Naive thymus-derived CD8-positive, alpha-beta T cell (primary cell): ENCODE data around the gene CDKN2D. TPM values are rescaled to one million over a fixed set of nuclear protein-coding genes. Genes with fewer than 3 reads are reported as not detected.
A peak's percentile ranks its signal among the peaks of the same experiment; 100 is the strongest.

Experiments
- ATAC-seq, 2 donors: fragments of 150-1000 bp; cut with Tn5 transposase in 1 of 2; sonication (Bioruptor Pico), chemical (Tn5 transposase) in 1 of 2; 1 replicate in 1 of 2; 2 replicates in 1 of 2; pipeline ENCODE4 v1.10.0; 2021; ENCODE audit warnings: mild to moderate bottlenecking in 2 of 2, moderate library complexity in 2 of 2
- POLR2A ChIA-PET: fragments of 350-600 bp; sonication (Branson Sonifier 250); formaldehyde crosslinking; loops from one replicate; lab custom pipeline; 2021; ENCODE audit warnings: antibody characterized with exemption; lab: Charles Lee
- DNase-seq, 10 donors: peaks; one replicate each; pipeline versions ENCODE4 v3.0.0 to v3.0.0-alpha.2; 2020 to 2022
- H3K27ac Mint-ChIP-seq, 10 donors: one replicate each; pipeline ENCODE4 v1.8.0; 2020 to 2022; ENCODE audit warnings: mild to moderate bottlenecking in 10 of 10, mixed read lengths in 10 of 10, moderate library complexity in 4 of 10, inconsistent platforms in 1 of 10
- H3K27me3 Mint-ChIP-seq, 5 donors: one replicate each; pipeline ENCODE4 v1.8.0; 2021 to 2022; ENCODE audit warnings: mixed read lengths in 5 of 5
- H3K36me3 Mint-ChIP-seq, 3 donors: one replicate each; pipeline ENCODE4 v1.8.0; 2020 to 2022; ENCODE audit warnings: mixed read lengths in 3 of 3, mild to moderate bottlenecking in 2 of 3, inconsistent platforms in 1 of 3
- H3K4me1 Mint-ChIP-seq, 4 donors: one replicate each; pipeline ENCODE4 v1.8.0; 2021 to 2022; ENCODE audit warnings: mixed read lengths in 4 of 4
- H3K4me3 Mint-ChIP-seq, 10 donors: one replicate each; pipeline ENCODE4 v1.8.0; 2020 to 2022; ENCODE audit warnings: mild to moderate bottlenecking in 10 of 10, mixed read lengths in 10 of 10, moderate library complexity in 6 of 10, inconsistent platforms in 1 of 10
- H3K9me3 Mint-ChIP-seq, 9 donors: one replicate each; pipeline ENCODE4 v1.8.0; 2020 to 2022; ENCODE audit warnings: mixed read lengths in 9 of 9, mild to moderate bottlenecking in 3 of 9, inconsistent platforms in 1 of 9, moderate library complexity in 1 of 9
- polyA plus RNA-seq, 3 donors: library from polyadenylated mRNA; unstranded; fragments of 300-500 nt; fragmentation: Illumina TruSeq; gene quantifications; one replicate each; pipeline ENCODE4 v1.2.3, GENCODE V29; 2021
- total RNA-seq, 8 experiments: library from RNA in 2 of 8; stranded (reverse) in 2 of 8; gene quantifications; one replicate each; pipeline ENCODE4 v1.2.3 and lab custom pipeline; 2021 to 2026

Gene CDKN2D
- total and polyA plus RNA-seq, 5 experiments from 2014 or later, result 27.2 to 145 (median 81.6) TPM

DNA sequence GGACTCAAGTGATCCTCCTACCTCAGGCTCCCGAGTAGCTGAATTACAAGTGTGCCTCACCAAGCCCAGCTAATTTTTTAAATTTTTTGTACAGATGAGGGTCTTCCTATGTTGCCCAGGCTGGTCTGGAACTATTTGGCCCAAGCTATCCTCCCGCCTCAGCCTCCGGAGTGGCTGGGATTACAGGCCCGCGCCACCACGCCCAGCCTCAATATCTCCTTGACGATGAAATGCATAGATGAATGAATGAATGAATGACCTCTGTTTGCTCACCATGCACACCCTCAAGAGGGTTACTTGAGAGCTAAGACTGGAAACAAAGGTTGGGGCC, 33.2 kb upstream of the CDKN2D start:
- Mint-ChIP-seq H3K27me3 (no peaks in the 10 kb centered on the region), H3K4me1 (peaks cover 15 to 35% (median 28%) of the 10 kb centered on the region in 4 donors), H3K4me3 (peak overlapping the region; percentile 51 to 97 (median 81)), H3K27ac (peak overlapping the region in 9 of 10 donors; percentile 35 to 96 (median 88)), H3K36me3 (peaks cover 0 to 5% (median 0%) of the 10 kb centered on the region in 3 donors), H3K9me3 (no peaks in the 10 kb centered on the region)
- POLR2A ChIA-PET, result interaction anchor here (0.5 to 5.0 kb wide), 14 partner anchors 9 to 160 kb away, joined by 3 to 106 read pairs (median 12); partner anchors contain the start of genes ATG4D, ILF3, KRI1 and SLC44A2
- no peak for ATAC-seq
- DNase-seq, result no peak

DNA sequence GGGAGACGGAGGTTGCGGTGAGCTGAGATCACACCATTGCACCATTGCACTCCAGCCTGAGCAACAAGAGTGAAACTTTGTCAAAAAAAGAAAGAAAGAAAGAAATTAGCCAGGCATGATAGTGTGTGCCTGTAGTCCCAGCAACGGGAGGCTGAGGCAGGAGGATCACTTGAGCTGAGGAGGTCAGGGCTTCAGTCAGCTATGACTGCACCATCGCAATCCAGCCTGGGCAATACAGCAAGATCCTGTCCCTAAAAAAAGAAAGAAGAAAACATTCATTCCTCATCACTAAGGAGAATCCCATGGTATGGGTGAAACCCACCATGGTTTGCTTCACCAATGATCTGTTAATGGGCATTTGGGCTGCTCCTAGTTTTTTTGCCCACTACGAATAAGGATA, 31.4 kb upstream of the CDKN2D start:
- Mint-ChIP-seq H3K9me3 (no peaks in the 10 kb centered on the region), H3K27me3 (no peaks in the 10 kb centered on the region), H3K4me1 (peaks cover 25 to 39% (median 38%) of the 10 kb centered on the region in 4 donors), H3K36me3 (peaks cover 0 to 4% (median 0%) of the 10 kb centered on the region in 3 donors), H3K27ac (peak overlapping the region in 6 of 10 donors; percentile 31 to 82 (median 66)), H3K4me3 (peak overlapping the region in 3 of 10 donors; percentile 15 to 60 (median 54))
- no peak for ATAC-seq
- DNase-seq, result no peak
- POLR2A ChIA-PET, result no interaction called here

DNA sequence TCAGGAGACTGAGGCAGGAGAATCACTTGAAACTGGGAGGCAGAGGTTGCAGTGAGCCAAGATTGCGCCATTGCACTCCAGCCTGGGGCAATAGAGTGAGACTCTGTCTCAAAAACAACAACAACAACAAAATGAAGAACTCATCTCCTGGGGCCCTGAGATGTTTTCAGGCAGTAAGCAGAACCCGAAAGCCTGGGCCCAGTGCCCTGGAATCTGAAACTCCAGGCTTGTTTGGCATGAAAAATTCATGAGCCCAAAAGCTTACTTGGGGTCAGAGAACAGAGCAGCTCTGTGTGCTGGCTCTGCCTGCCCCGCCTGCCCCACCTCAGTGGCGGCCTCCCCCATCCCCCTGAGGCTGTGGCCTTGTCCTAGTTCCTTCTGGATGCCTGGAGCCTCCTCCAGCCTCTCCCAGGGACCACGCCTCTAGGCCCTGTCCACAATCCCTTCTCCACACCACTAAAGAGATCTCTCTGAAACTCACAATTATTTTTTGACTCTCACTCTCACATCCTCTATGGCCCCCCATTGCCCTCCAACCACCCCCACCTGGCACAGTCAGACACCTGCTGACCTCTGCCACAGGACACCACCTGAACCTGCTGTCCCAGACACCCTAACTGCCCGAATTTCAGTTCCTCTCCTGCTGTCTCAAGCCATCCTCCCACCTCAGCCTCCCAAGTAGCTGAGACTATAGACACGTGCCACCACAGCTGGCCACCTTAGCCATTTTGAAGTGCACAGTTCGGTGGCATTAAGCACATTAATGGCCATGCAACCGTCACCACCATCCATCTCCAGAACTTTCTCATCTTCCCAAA, 25.2 kb upstream of the CDKN2D start:
- Mint-ChIP-seq H3K4me3 (peak overlapping the region in 1 of 10 donors; percentile 60), H3K36me3 (no peaks in the 10 kb centered on the region), H3K9me3 (no peaks in the 10 kb centered on the region), H3K27ac (peak overlapping the region in 5 of 10 donors; percentile 26 to 66 (median 47)), H3K27me3 (no peaks in the 10 kb centered on the region), H3K4me1 (peaks cover 16 to 24% (median 19%) of the 10 kb centered on the region in 4 donors)
- POLR2A ChIA-PET, result interaction anchor here (0.6 to 4.5 kb wide), 3 partner anchors 9 to 50 kb away, joined by 3 to 26 read pairs (median 6); no protein-coding TSS in a partner anchor
- no peak for ATAC-seq
- DNase-seq, result no peak

DNA sequence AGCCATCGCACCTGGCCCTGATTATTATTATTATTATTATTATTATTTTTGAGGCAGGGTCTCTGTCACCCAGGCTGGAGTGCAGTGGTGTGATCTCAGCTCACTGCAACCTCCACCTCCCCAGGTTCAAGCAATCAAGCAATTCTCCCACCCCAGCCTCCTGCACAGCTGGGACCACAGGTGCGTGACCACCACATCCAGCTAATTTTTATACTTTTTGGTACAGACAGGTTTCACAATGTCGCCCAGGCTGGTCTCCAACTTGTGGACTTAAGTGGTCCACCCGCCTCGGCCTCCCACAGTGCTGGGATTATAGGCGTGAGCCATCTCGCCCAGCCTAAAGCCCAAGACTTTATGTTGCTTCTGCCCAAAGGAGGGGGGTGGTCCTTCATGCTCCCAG, 24.4 kb upstream of the CDKN2D start:
- H3K4me1 Mint-ChIP-seq, result peaks cover 16 to 24% (median 19%) of the 10 kb centered on the region in 4 donors
- H3K9me3 Mint-ChIP-seq, result no peaks in the 10 kb centered on the region
- no peak overlapping the region for H3K27ac Mint-ChIP-seq
- ATAC-seq (no peak), DNase-seq (no peak)
- H3K36me3 Mint-ChIP-seq, result no peaks in the 10 kb centered on the region
- peaks cover 0 to 2% (median 0%) of the 10 kb centered on the region in 5 donors for H3K27me3 Mint-ChIP-seq
- H3K4me3 Mint-ChIP-seq, result no peak overlapping the region
- POLR2A ChIA-PET, result interaction anchor here (0.8 to 4.5 kb wide), 4 partner anchors 10 to 23 kb away, joined by 3 to 26 read pairs (median 3); no protein-coding TSS in a partner anchor

DNA sequence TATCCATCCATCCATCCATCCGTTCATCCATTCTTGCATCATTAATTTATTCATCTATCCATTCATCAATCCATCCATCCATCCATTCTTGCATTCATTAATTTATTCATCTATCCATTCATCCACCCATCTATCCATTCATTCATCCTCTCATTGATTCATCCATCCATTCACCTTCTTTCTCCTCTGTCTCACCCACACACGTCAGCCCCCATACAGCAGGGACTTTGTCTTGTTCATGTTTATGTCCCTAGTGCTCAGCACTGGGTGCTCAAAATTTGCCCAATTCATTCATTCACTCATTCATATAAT, 19.0 kb upstream of the CDKN2D start:
- DNase-seq (no peak), ATAC-seq (no peak)
- POLR2A ChIA-PET, result no interaction called here
- Mint-ChIP-seq H3K4me1 (peaks cover 6 to 15% (median 12%) of the 10 kb centered on the region in 4 donors), H3K36me3 (no peaks in the 10 kb centered on the region), H3K4me3 (no peak overlapping the region), H3K27ac (peak overlapping the region in 1 of 10 donors; percentile 31), H3K9me3 (no peaks in the 10 kb centered on the region), H3K27me3 (peaks cover 6 to 11% (median 7%) of the 10 kb centered on the region in 5 donors)

DNA sequence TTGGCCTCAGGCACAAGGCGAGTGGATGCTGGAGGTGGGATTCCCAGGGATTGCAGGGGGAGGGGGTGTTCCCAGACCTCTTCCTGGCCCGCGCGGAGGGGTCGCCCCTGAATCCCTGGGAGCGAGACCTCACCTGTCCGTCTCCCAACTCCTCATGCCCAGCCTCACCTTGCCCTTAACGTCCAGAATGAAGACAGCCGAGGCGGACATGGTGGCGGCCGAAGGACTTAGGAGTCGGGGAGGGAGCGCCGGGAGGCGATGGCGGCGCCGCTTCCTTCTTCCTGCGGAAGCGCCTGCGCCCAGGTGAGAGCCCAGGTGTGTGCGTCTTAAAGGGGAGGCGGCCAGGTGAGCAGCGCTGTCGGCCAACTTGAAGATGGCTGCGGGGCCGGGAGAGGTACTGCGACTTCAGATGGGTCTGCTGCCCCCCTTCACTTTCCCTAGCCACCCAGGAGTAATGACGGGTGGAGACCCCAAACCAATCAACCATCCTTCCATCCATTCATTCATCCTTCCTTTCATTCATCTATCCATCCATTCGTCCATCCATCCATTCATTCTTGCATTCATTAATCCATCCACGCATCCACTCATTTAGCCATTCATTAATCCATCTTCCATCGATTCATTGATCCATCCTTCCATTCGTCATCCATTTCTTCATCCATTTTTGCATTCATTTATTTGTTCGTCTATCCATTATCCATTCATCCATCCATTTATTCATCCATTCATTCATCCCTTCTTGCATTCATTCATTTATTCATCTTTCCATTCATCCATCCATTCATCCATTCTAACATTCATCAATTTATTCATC, 18.5 kb upstream of the CDKN2D start, which contains the start of gene AP1M2:
AP1M2 (minus strand) TSS at position 291 of the 817 bp plus-strand sequence; CDS start at position 210, 81 bp downstream.
- POLR2A ChIA-PET, result no interaction called here
- Mint-ChIP-seq H3K9me3 (no peaks in the 10 kb centered on the region), H3K4me3 (peak within 1 kb of the TSS in 1 of 10 donors; percentile 37), H3K27me3 (peaks cover 6 to 11% (median 7%) of the 10 kb centered on the region in 5 donors), H3K4me1 (peaks cover 6 to 15% (median 12%) of the 10 kb centered on the region in 4 donors), H3K27ac (peak within 1 kb of the TSS in 3 of 10 donors; percentile 16 to 66 (median 31)), H3K36me3 (no peaks in the 10 kb centered on the region)
- DNase-seq (no peak), ATAC-seq (no peak)

DNA sequence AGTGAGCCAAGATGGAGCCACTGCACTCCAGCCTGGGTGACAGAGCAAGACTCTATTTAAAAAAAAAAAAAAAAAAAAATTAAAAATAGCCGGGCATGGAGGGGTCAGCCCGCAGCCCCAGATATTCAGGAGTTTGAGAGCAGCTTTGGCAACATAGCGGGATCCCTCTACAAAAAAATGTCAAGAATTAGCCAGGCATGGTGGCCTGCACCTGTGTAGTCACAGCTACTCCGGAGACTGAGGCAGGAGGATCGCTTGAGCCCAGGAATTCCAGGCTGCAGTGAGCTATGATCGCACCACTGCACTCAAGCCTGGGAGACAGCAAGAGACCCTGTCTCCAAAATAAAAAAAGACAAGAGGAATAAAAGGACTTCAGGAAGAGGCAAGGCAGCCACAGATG, 17.6 kb upstream of the CDKN2D start:
- H3K27ac Mint-ChIP-seq, result peak overlapping the region in 1 of 10 donors; percentile 66
- POLR2A ChIA-PET, result interaction anchor here (0.7 kb wide), 1 partner anchor 60 kb away, joined by 5 read pairs; no protein-coding TSS in a partner anchor
- H3K4me1 Mint-ChIP-seq, result peaks cover 6 to 18% (median 12%) of the 10 kb centered on the region in 4 donors
- H3K27me3 Mint-ChIP-seq, result peaks cover 6 to 11% (median 7%) of the 10 kb centered on the region in 5 donors
- DNase-seq (no peak), ATAC-seq (no peak)
- no peaks in the 10 kb centered on the region for H3K36me3 Mint-ChIP-seq
- H3K9me3 Mint-ChIP-seq, result no peaks in the 10 kb centered on the region
- H3K4me3 Mint-ChIP-seq, result no peak overlapping the region

DNA sequence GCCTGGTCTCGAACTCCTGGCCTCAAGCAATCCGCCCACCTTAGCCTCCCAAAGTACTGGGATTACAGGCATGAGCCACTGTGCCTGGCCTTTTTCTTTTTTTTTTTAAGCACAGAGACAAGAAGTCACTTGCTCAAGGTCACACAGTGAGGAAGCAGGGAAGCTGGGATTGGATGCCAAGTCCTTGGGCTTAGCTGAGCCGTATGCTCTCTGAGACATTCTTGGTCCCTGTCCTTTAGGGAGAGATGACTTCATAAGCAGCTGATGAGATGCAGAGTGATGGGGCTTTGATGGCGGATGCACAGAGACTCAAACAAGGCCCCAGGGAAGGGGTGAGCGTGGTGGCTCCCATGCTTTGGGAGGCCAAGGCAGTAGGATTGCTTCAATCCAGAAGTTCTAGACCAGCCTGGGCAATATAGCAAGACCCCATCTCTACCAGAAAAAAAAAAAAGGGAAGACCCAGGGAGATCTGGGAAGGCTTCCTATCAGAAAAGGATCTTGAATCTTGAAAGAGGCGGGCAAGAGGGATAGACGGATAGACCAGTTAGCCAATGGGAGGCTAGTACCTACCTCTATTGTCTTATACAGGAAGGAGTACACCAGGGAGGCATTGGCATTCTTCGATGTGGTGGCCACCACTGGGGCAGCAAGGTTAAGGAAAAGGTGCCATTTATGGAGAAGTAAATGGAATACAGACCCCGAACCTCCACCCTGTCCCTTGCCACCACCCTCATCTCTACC, 14.4 kb upstream of the CDKN2D start:
- POLR2A ChIA-PET, result interaction anchor here (2.7 to 4.7 kb wide), 2 partner anchors 21 to 62 kb away, joined by 36 to 64 read pairs; no protein-coding TSS in a partner anchor
- DNase-seq (no peak), ATAC-seq (no peak)
- H3K4me3 Mint-ChIP-seq, result no peak overlapping the region
- no peaks in the 10 kb centered on the region for H3K9me3 Mint-ChIP-seq
- H3K4me1 Mint-ChIP-seq, result peaks cover 14 to 24% (median 16%) of the 10 kb centered on the region in 4 donors
- peaks cover 6 to 10% (median 7%) of the 10 kb centered on the region in 5 donors for H3K27me3 Mint-ChIP-seq
- no peak overlapping the region for H3K27ac Mint-ChIP-seq
- no peaks in the 10 kb centered on the region for H3K36me3 Mint-ChIP-seq

DNA sequence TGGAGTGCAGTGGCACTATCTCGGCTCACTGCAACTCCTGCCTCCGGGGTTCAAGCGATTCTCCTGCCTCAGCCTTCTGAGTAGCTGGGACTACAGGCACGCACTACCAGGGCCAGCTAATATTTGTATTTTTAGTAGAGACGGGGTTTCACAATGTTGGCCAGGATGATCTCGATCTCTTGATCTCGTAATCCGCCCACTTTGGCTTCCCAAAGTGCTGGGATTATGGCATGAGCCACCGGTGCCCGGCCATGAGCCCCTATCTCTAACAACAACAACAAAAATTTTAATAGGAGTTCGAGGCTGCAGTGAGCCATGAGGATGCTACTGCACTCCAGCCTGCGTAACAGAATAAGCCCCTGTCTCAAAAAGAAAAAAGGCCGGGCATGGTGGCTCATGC, 13.3 kb upstream of the CDKN2D start:
- Mint-ChIP-seq H3K27ac (no peak overlapping the region), H3K9me3 (no peaks in the 10 kb centered on the region), H3K4me1 (peaks cover 7 to 17% (median 14%) of the 10 kb centered on the region in 4 donors), H3K27me3 (peaks cover 0 to 2% (median 0%) of the 10 kb centered on the region in 5 donors), H3K4me3 (no peak overlapping the region), H3K36me3 (no peaks in the 10 kb centered on the region)
- POLR2A ChIA-PET, result interaction anchor here (0.7 to 4.7 kb wide), 12 partner anchors 11 to 118 kb away, joined by 3 to 64 read pairs (median 6); no protein-coding TSS in a partner anchor
- no peak for ATAC-seq
- no peak for DNase-seq

DNA sequence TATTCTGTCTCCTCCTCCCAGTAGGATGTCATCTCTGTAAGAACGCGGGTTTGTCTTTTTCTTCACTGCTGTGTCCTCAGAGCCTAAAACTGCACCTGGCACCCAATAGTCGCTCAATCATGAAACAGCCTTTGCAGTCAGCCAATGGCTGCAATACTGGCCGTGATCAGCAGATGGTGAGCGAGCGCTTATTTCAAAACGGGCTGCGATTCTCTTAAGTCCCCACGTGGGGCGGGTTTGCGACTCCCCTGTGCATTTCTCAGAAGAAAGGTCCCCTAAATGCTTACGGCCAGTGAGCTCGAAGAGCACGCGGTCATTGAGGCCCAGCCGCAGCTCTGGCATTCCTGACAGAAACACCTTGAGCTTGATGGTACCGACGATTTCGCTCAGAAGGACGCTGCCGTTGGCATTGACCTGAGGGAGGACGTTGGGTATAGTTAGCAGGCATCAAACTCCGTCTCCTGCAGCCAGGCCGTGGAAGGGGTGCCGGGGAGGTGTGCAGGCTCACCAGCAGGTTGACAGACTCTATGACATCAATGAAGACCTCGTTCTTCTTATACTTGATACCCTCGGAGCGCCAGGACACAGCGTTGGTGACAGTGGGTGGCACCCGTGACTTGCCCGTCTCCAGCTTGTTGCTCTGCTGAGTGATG, 12.3 kb upstream of the CDKN2D start:
- Mint-ChIP-seq H3K27me3 (peaks cover 0 to 2% (median 0%) of the 10 kb centered on the region in 5 donors), H3K36me3 (no peaks in the 10 kb centered on the region), H3K4me1 (peaks cover 7 to 15% (median 14%) of the 10 kb centered on the region in 4 donors), H3K9me3 (no peaks in the 10 kb centered on the region), H3K27ac (peak overlapping the region in 4 of 10 donors; percentile 3 to 87 (median 62)), H3K4me3 (peak overlapping the region in 2 of 10 donors; percentile 3 to 22)
- POLR2A ChIA-PET, result interaction anchor here (0.6 to 4.7 kb wide), 19 partner anchors 8 to 121 kb away, joined by 3 to 64 read pairs (median 4); partner anchors contain the start of gene QTRT1
- ATAC-seq (peak; percentile 95 to 98), DNase-seq (peak; percentile 77 to 94 (median 86))

DNA sequence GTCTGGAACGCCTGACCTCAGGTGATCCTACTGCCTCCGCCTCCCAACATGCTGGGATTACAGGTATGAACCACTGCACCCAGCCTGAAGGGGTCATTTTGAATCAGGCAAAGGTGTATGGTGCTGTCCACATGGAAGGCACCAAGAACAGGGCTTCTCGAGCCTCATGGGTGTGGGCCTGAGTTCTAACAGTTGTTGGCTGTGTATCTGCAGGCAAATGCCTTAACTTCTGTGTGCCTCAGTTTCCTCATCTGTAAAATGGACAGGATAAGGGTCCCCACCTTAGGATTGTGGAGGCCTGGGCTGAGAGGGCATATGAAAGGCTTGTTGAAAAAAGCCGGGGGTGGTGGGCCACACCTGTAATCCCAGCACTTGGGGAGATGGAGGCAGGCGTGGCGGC, 9.2 kb upstream of the CDKN2D start:
- no peak for ATAC-seq
- POLR2A ChIA-PET, result no interaction called here
- H3K27ac Mint-ChIP-seq, result no peak overlapping the region
- no peak overlapping the region for H3K4me3 Mint-ChIP-seq
- H3K27me3 Mint-ChIP-seq, result peaks cover 0 to 2% (median 0%) of the 10 kb centered on the region in 5 donors
- DNase-seq, result no peak
- H3K4me1 Mint-ChIP-seq, result peaks cover 3 to 10% (median 6%) of the 10 kb centered on the region in 4 donors
- H3K36me3 Mint-ChIP-seq, result no peaks in the 10 kb centered on the region
- no peaks in the 10 kb centered on the region for H3K9me3 Mint-ChIP-seq
